ELR (cell line): Measurements from ENCODE around the gene ZSWIM6.

Experiments used
- DNase-seq: peaks from one replicate; pipeline ENCODE4 v3.0.0-alpha.2; 2015; ENCODE audit warnings: low read depth

Gene ZSWIM6

DNA sequence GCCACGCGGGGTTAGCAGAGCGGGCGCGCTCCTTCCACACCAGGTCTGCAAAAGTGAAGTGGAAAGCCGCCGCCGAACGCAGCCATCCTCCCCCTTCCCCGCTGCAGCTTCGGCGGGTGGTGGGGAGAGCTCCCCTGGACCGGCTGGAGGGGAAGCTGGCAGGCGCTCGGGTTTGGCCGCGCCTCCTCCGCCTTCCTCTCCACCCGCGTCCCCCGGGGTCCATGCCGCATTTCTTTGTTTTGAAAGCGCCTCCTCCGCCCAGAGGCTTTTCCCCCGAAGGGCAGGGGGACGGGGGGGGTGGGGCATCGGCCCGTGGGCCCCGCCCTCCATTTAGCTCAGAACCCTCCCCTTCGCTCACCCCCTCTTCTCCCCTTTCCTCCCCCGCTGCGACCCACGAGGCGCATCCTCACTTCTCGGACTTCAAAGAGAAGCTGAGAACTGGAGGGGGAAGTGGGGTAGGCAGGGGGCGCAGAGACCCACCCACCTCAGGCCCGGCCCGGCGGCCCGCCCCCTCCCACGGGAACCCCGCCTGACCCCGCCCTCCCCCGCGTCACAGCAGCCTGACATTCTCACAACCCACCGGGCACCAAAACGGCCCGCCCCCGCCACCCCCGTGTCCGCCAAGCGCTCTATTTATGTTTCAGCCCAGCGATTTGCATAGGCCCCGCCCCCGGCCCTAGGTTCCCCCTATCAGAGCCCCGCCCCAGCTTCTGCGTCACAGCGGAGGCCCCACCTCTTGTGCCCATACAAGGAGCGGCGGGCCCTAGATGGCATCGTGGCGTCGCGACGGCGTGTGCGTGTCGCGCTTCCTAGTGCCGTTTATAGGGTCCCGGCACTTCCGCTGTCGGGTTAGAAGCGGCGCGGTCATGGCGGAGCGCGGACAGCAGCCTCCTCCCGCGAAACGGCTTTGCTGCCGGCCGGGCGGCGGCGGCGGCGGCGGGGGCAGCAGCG lies at the start of gene ZSWIM6:
Gene ZSWIM6 (plus strand): TSS at position 852 of the 951 bp plus-strand sequence. CDS start 15 bp downstream, at position 867.
- DNase-seq = peak; percentile 99

DNA sequence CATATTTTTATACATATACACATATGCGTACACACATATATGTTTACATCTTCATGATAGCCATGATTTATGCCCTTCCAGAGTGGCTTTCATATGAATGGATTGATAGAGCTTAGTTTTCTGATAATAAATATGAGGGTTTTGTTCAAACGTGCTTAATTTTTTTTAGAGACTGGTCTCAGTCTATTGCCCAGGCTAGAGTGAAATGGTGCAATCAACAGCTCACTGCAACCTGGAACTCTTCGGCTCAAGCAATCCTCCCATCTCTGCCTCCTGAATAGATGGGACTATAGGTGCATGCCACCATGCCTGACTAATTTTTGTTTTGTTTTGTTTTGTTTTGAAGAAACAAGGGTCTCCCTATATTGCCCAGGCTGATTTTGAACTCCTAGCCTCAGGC lies 48.6 kb upstream of the ZSWIM6 start:
- DNase-seq = no peak

DNA sequence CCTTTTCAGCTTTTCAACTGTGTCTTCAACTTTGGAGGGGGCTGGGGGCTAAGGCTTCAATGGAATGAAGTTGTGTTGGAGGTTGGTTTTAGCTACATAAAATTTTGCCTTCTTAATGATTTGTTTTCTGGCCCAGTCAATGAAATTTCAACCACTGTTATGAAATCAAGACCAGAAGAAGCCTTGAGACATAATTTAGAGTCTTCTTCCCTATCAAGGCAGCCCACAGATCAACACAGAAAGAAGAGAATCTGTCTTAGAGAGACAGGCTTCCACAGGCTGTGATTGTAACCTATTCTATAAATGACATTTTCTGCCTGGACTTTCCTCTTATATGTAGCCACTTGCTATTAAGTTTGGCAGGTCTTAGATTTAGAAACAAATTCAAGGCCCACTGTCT lies 46.5 kb upstream of the ZSWIM6 start:
- no peak for DNase-seq

DNA sequence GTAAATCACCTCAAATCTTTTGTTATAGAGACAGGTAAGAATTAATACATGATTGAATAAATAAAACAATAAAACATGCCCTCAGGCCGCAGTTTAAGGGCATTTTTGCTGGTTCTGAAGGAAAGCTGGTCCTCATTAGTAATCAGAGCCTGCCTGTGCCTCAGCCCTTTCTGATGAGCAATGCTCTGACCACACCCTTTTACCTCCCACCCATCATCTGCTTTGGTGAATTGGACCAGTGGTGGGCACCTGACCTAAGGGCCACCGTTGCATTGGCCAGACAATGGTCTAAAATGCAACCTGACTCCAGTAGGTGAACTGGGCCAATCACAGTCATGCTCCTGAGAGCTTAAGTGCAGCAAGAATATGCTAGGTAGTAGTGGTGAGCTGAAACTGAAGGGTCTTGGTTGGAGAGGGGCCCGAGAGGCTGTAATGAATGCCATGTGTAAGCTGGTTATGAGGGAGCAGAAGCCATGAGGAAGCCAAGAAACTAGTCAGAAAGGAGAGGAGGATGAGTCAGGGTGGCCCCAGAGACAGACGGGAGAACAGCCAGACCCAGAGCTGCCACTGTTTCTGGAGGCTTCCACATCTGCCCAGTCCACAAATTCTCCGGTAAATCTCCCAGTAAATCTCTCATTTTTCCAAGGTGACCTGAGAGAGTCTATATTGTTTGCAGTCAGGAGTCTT lies 45.5 kb upstream of the ZSWIM6 start:
- DNase-seq = peak; percentile 69

DNA sequence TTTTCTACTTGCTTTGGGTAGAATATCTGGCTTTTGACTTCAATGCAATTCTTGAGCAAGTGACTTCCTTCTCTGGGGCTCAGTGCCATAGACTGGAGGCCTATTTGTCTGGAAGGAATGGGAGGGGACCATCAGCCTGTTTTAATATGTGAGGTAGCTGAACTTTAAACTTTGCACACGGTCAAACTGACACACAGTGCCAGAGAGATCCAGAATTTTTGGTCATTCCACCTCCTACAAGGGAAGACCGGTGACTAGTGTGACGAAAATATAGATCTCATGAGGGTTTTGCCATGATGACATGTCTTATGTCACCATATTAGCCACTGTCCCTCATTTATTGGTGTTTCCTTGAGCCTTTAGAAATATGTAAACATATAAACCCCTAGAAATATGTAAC lies 44.6 kb upstream of the ZSWIM6 start:
- DNase-seq = no peak

DNA sequence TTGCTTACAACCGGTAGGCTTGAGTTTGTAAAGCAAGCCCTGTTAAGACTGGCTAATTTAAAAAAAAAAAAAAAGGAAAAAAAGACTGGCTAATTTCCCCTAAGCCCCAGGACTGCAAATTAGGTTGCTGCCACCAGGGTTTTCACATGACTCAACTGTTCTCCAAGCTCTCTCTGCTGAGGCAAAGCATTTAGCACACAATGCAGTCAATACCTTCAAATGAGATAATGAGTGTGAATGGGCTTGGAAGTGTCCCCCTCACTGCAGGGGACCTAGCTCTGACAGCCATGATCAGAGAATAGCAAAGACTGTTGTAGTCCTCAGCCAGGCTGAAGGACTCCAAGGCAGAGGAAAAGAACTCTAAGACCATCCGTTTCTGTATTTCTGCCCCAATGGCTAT lies 42.8 kb upstream of the ZSWIM6 start:
- DNase-seq = peak; percentile 48

DNA sequence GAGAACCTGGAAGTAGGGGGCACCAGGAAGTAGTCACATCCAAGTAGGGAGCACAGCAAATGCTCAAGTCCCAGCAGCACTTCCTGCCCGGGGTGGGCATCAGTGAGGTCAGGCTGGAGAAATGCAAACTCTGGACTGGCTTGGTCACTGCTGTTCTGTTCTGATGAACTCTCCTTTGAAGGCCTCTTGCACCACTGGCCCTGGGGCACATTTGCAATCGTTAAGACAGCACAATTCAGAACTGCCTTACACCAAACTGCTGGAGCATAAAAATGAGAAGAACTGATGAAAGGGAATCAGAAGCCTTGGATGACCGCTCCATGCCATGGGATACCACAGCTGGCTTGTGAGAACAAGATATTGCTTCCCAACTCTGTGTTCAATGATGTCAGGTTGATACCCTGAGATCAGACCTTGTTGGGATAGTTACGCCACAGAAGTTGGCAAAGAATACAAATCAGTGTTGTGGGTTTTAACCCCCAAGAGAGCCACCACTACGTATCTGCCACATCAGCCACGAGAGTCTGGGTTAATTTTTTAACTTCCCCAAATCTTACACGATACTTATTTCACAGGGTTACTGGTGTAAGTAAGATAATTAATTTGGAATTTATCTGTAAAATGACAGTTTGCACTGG lies 42.3 kb upstream of the ZSWIM6 start:
- DNase-seq = no peak

DNA sequence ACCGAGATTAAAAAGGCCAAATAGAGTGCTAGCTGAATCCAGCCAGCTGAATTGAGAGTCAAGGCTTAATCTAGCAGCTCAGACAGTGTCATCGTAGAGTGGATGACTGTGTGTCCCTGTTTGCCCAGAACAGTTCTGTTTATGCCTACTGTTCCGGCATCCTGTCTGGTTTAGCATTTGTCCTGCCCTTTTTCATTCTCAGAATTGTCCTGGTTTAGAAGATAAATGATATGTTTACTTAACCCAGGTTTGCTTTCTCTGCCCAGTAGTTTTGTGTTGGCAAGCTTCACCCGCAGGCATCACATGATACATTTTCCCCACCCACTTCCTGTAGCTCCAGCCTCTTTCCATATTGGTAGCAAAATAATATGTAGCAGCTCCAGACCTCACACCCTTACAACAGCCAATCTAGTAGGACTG lies 41.3 kb upstream of the ZSWIM6 start:
- no peak for DNase-seq

DNA sequence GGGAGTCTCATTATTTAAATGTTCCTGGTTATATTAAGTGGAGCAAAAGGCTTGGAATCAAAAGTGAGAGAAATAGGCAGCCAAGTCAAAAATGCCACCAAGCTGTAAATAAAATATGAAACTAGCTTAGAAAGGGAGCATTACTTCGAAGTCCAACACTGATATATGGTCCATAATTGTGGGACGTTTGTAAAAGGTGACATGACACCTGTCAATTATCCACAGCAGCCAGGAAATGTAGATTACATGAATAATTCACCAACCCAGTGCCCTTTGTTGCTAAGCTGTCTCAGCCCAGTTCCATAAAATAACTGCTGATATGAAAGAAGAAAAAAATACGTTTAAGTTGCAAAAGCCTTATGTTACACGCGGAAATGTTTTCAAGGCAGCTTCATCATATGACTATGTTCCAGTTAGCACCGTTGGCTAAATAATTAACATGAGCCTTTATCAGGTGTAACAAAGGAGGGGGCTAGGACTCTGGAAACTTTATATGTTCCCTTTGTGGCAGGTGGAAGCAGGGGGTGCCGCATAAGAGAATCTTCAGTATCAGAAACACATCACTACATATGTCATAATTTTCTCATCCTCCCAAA lies 39.9 kb upstream of the ZSWIM6 start:
- DNase-seq = no peak

DNA sequence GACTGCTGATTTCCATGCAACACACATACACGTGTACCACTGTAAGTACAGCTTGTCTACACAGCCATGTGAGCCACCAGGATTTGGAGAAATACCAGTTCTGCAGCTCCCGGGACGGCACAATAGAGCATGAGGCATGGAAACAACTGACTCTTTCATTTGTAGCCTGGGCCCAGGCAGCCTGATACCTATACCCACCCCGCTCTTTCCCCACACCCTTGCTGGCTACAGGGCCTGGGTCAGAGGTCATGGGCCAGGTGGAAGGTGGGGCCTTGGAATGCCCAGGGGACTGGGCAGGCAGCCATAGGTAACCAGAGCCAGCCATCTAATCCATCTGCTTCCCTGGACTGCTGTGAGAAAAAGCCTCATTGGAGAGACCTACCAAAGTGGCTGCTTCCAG lies 39.0 kb upstream of the ZSWIM6 start:
- DNase-seq = no peak

DNA sequence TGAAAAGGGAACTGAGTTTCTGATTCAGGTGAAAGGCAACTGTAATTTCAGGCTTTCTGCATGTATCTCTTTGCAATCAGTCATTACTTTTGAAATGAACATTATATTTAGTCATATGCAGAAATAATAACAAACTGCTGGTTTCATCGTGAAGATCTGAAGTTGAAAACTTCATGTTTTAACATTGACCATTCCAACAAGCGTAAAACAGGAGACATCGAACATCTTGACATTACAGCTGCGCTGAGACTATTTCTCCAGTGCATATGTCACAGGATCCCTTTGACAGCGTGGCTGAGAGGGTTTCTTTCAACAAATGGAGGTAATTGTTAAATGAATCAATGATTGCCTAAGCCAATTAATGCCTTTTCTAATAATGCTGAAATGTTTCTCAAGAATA lies 38.2 kb upstream of the ZSWIM6 start:
- no peak for DNase-seq

DNA sequence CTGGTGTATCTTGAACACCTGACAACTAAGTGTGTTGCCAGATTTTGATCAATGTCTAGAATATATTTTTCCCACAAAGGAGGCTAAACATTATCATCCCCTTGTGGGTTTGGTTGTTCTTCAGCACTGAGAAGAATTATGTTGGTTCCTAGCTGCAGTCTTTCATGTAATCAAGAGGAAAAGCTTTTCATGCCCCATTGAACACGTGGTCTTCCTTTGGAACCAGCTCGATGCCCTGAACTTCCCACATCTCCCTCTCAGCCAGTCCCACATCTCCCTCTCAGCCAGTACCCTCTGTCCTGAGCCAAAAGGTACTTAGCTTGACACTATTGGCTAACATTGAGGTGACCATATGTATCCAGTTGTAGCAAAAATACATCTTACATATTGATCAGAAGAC lies 36.7 kb upstream of the ZSWIM6 start:
- DNase-seq = no peak

DNA sequence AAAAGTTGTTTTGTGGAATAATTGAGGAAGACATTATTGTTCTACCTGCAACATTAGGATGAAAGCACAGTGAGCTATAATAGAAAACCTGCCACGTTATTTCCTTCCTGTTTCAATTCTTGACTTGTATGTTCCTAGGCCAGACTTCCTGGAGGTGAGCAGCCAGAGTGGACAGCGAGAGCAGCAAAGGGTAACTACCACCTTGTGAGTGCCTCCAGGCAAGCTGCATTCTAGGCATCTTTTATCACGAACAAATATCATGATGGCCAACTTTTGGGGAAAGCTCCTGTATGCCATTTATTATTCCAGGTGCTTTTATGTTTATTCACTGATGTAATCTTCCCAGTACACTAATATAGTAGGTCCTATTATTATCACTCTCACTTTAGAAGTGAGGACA lies 34.0 kb upstream of the ZSWIM6 start:
- no peak for DNase-seq

DNA sequence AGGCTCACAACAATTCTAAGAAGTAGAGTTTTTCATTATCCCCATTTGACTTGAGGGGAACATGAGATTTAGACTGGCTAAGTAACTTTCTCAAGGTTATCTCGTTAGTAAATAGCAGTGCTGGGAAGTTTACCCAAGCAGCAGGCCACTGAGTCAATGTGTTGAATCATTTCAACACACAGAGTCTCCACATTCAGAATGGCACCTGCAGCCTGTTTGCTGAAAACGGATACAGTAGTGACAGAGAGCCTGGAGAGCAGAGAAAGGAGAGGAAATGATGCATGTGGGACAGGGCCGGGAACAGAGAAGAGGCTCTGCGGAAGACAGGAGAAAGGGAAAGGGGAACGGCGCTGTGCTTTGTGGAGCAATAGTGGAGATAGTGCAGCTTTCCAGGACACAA lies 33.5 kb upstream of the ZSWIM6 start:
- DNase-seq = peak; percentile 75

DNA sequence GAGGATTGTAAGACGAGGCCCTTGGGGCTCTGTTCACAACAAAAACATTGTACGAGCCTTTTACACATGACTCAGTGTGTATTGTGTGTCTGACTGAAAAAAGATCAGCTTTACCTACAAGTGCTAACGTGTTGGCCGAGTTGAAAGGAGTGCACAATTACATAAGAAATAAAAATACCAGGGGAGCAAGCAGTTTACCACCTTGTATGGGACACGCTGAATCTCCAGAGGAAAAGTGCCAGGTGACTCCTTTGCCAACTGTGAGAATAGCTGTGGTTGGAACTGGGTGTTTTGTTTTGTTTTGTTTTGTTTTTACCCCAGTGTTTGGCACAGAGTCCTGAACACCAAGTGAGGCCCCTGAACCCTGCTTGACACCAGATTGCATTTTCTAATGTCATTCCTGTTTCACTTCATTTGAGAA lies 32.8 kb upstream of the ZSWIM6 start:
- DNase-seq = no peak

DNA sequence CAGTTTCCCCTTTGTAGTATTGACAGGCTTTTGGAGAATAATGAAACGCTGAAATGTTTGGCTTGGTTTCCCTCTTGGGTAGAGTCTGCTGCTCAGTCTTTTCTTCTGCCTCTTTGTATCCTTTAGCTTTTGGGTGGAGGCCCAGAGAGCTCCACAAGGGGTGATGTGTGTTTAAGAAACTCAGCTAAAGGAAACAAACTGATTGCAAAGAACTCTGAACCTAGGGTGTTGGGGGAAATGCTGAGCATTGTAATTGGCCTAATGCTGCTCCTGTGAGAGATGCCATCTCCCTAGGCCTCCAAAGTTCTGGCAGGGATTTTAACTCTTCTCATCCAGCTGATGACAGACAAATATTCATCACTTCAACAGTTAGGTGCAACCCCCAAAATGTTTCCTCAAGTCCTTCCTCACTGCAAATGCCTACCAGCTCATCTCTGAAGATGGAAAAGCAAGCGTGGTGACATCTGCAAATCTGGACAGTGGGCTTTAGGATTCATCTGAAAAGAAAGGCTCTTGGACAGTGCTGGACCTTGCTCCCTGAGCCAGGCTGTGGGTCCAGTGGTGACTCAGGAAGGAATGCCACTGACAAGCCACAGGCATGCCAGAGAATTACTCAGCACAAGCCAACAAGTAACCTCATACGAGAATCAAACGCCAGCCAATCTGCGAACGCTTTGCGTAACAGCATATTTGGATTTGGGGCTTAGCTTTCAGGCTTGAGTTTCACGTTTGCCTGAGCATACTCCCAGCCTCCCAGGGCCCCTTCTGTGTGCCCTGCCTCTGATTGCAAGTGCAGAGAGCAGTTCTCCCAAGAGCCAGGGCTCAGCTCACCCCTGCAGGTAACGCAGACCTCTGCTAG lies 30.5 kb upstream of the ZSWIM6 start:
- DNase-seq = peak; percentile 99

DNA sequence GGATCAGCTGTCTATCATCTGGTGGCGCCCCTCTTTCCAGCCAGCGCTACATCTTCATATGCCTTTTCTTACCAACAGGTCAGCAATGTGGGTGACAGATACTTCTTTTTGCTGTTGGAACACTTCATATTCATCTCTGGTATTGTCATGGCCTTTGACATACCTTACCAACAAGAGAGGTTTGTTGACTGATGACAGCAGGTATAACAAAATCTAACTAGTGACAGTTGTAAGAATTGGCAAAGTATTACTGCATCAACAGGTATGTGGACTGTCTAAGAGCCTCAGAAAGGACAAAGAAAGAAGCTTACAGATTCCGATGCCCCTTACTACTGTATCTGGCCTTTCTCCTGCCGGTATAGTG lies 29.9 kb upstream of the ZSWIM6 start:
- no peak for DNase-seq

DNA sequence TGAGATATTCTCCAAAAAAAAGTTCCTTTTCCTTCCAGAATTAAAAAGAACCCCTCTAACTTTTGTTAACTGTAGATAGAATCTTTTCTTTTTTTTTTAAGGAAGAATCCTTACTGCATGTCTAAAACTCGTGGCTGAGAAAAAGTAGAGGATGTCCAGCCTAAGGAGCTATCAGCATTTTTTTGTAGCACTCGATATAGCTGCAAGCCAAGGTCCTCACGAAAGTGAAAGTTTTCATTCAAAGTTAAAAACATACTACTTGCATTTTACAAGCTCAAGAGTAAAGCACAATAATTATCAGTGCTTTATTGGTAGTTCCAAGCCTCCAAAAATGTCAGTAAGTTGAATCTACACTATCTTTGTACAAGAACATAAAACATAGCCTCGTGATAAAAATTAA lies 28.7 kb upstream of the ZSWIM6 start:
- peak; percentile 31 for DNase-seq

DNA sequence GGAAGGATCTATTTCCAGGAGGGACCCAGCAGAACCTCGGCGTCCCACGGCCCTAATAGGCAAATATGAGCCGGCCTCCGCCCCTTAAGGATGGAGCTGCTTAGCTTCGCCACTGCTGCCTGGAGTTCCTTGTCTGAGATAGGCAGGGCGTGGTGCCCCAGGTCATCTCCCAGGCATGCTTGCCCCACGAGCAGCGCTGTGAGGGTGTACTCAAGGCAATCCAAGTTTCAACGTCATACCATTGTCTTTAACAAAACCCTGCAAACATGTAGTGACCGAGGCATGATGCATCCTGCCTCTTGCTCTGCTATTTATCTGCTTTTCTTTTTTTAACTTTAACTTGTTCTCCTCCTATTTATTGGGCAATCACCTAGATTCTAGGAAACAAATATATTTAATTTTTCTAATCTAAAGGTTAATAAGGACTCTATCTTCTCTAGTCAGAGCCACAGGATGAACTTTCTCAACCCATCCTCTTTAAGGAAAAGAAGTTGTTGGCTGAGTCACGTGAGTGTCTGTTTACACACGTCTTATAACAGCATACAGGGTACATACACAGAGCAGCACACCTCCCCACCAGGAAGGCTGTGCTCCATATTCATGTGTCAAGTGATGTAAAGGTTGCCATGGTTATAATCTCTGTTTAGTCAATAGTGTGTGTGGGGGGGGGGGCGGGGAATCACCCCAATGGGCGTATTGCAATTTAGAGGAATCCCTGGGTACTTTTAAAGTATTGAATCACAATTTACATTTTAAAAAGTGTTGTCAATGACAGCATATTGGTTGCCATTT lies 27.3 kb upstream of the ZSWIM6 start:
- DNase-seq = peak; percentile 98

DNA sequence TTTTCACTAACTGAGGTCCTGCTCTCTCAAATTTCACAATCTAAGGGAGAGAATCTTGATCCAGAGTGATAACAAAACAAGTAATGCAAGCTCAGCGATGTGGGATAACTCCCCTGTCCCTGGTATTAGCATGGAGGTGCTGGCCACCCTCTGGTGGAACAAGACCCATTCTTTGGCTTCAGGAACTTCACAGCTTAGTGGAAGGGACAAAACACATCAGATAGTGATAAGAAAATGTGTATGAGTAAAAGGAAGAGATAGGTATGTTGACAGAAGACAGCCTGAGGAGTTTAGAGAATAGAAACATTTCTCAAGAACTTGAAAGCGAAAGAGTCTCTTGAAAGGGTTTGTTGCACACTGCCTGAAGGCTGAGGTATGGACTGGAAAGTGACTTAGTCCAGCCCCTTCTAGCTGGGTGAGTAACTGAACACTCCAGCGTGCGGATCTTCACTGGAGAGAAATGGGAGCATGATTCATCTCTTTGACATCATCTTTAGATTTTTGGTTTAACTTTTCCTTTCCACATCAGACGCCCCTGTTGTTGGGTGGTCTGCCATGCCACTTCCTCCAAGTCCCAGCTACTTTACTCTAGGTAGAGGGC lies 25.4 kb upstream of the ZSWIM6 start:
- peak; percentile 90 for DNase-seq
